Mesothelial cell of epicardium (in vitro differentiated cells): Measurements from ENCODE around the gene HAUS3. TPM values are rescaled to one million over a fixed set of nuclear protein-coding genes. Genes with fewer than 3 reads are reported as not detected.
A peak's percentile ranks its signal among the peaks of the same experiment; 100 is the strongest.

ENCODE experiments used
- DNase-seq, 2 experiments: peaks; one replicate each; pipeline ENCODE4 v3.0.0; 2021; ENCODE audit warnings: low spot score in 2 of 2; ENCODE audit not compliant: unreplicated experiment in 2 of 2
- H3K27ac Mint-ChIP-seq: 2 replicates; pipeline ENCODE4 v1.8.0; 2021; ENCODE audit warnings: mixed read lengths
- H3K27me3 Mint-ChIP-seq: 2 replicates; pipeline ENCODE4 v1.8.0; 2021; ENCODE audit warnings: low read depth, mixed read lengths
- H3K36me3 Mint-ChIP-seq: 2 replicates; pipeline ENCODE4 v1.8.0; 2021; ENCODE audit warnings: mixed read lengths
- H3K4me1 Mint-ChIP-seq: 2 replicates; pipeline ENCODE4 v1.8.0; 2021; ENCODE audit warnings: mixed read lengths
- H3K4me3 Mint-ChIP-seq: 2 replicates; pipeline ENCODE4 v1.8.0; 2021; ENCODE audit warnings: mild to moderate bottlenecking, moderate library complexity, mixed read lengths
- H3K9me3 Mint-ChIP-seq: 2 replicates; pipeline ENCODE4 v1.8.0; 2021; ENCODE audit warnings: mixed read lengths
- CTCF ChIP-seq: fragments of 200-600 bp; sonication (generic); IDR thresholded peaks from one replicate; pipeline ENCODE4 v1.5.0; 2021; ENCODE audit warnings: antibody characterized with exemption; ENCODE audit not compliant: unreplicated experiment
- total RNA-seq: library from RNA; stranded (reverse); gene quantifications from 3 replicates; pipeline ENCODE4 v1.2.1, GENCODE V29; 2021

HAUS3 gene
- total RNA-seq, 1 donor from 2014 or later: 16.9 TPM

GRCh38 chr4:2284934-2285612, 43.2 kb upstream of the HAUS3 start:
- Mint-ChIP-seq H3K27me3 (peaks cover 3% of the 10 kb centered on the region), H3K4me1 (peaks cover 12% of the 10 kb centered on the region), H3K27ac (no peak overlapping the region), H3K36me3 (no peaks in the 10 kb centered on the region), H3K4me3 (no peak overlapping the region), H3K9me3 (no peaks in the 10 kb centered on the region)
- TF ChIP-seq CTCF: no peak
- DNase-seq: peak in 1 of 2 experiments; percentile 4

GRCh38 chr4:2284161-2284933, 42.4 kb upstream of the HAUS3 start:
- no peak for TF ChIP-seq CTCF
- no peaks in the 10 kb centered on the region for H3K36me3 Mint-ChIP-seq
- no peak overlapping the region for H3K27ac Mint-ChIP-seq
- DNase-seq: no peak
- H3K4me1 Mint-ChIP-seq: peaks cover 12% of the 10 kb centered on the region
- H3K27me3 Mint-ChIP-seq: peaks cover 3% of the 10 kb centered on the region
- H3K9me3 Mint-ChIP-seq: no peaks in the 10 kb centered on the region
- H3K4me3 Mint-ChIP-seq: no peak overlapping the region

GRCh38 chr4:2283199-2283711, 41.3 kb upstream of the HAUS3 start:
- no peak for DNase-seq
- H3K4me1 Mint-ChIP-seq: peaks cover 12% of the 10 kb centered on the region
- H3K27ac Mint-ChIP-seq: no peak overlapping the region
- no peaks in the 10 kb centered on the region for H3K36me3 Mint-ChIP-seq
- H3K9me3 Mint-ChIP-seq: no peaks in the 10 kb centered on the region
- no peak for TF ChIP-seq CTCF
- peaks cover 3% of the 10 kb centered on the region for H3K27me3 Mint-ChIP-seq
- no peak overlapping the region for H3K4me3 Mint-ChIP-seq

- peaks cover 3% of the 10 kb centered on the region for H3K27me3 Mint-ChIP-seq
- H3K9me3 Mint-ChIP-seq: no peaks in the 10 kb centered on the region
- no peak overlapping the region for H3K4me3 Mint-ChIP-seq
- DNase-seq: no peak
- no peaks in the 10 kb centered on the region for H3K36me3 Mint-ChIP-seq
- H3K27ac Mint-ChIP-seq: no peak overlapping the region
- H3K4me1 Mint-ChIP-seq: peaks cover 3% of the 10 kb centered on the region
- no peak for TF ChIP-seq CTCF
Measured at GRCh38 chr4:2281575-2282343, 39.8 kb upstream of the HAUS3 start.

GRCh38 chr4:2280531-2281300, 38.8 kb upstream of the HAUS3 start:
- Mint-ChIP-seq H3K4me3 (no peak overlapping the region), H3K36me3 (no peaks in the 10 kb centered on the region), H3K4me1 (no peaks in the 10 kb centered on the region), H3K27ac (no peak overlapping the region), H3K27me3 (peaks cover 3% of the 10 kb centered on the region), H3K9me3 (no peaks in the 10 kb centered on the region)
- no peak for DNase-seq
- TF ChIP-seq CTCF: no peak
